LNCaP clone FGC (cell line): ENCODE data around the gene ABCA2.

ENCODE experiments used
- DNase-seq: peaks from one replicate; pipeline ENCODE4 v3.0.0-alpha.2; 2011; ENCODE audit warnings: low read depth
- H3K4me3 ChIP-seq: 2 replicates; pipeline ENCODE4 v1.5.1; 2011; ENCODE audit warnings: mild to moderate bottlenecking, low read depth, low read length, control low read depth
- TF ChIP-seq, protein P1 (sequence below): IDR thresholded peaks from 2 replicates; pipeline ENCODE4 v1.5.1; 2012; ENCODE audit warnings: mild to moderate bottlenecking; ENCODE audit not compliant: control insufficient read depth, insufficient read depth; ENCODE audit errors: extremely low read depth

Gene ABCA2

DNA sequence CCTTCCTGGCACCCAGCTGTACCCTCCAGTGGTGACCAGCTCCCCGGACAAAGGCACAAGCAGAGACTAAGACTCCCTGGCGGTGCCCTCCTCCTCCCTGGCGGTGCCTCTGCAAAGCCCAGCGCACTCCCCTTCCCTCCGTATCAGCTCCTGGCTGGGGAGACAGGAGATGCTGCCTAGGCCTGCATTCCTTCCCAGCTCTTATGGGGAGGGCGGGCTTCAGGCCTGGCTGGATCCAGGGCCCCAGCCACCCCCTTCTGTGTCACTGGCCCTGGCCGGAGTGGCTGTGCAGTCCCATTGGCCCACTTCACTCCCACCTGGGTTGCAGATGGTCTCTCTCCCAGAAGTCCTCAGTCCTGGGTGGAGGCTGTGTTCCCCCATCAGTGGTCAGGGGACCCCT is 69.6 kb downstream of the ABCA2 start:
- DNase-seq = no peak
- no peak overlapping the region for H3K4me3 ChIP-seq
- TF ChIP-seq, protein P1, sequence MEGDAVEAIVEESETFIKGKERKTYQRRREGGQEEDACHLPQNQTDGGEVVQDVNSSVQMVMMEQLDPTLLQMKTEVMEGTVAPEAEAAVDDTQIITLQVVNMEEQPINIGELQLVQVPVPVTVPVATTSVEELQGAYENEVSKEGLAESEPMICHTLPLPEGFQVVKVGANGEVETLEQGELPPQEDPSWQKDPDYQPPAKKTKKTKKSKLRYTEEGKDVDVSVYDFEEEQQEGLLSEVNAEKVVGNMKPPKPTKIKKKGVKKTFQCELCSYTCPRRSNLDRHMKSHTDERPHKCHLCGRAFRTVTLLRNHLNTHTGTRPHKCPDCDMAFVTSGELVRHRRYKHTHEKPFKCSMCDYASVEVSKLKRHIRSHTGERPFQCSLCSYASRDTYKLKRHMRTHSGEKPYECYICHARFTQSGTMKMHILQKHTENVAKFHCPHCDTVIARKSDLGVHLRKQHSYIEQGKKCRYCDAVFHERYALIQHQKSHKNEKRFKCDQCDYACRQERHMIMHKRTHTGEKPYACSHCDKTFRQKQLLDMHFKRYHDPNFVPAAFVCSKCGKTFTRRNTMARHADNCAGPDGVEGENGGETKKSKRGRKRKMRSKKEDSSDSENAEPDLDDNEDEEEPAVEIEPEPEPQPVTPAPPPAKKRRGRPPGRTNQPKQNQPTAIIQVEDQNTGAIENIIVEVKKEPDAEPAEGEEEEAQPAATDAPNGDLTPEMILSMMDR = no peak

DNA sequence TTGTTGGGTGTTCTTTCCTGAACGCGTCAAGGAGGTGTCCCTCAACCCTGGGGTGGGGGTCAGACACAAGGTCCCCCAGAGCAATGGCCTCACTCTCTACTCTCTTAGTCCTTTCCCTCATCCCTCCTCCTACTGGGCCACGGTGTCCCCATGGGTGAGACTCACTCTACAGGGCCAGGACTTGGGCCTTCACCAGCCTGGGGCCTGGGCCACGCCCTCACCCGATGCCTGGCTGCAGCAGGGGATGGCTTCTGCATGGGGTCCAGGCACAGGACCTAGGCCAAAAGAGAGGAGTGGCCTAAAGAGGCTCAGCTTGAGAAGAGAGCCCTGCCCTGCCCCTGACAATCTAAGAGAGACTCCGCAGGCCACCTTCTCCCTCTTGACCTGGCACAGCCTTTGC is 70.1 kb downstream of the ABCA2 start:
- no peak for DNase-seq

DNA sequence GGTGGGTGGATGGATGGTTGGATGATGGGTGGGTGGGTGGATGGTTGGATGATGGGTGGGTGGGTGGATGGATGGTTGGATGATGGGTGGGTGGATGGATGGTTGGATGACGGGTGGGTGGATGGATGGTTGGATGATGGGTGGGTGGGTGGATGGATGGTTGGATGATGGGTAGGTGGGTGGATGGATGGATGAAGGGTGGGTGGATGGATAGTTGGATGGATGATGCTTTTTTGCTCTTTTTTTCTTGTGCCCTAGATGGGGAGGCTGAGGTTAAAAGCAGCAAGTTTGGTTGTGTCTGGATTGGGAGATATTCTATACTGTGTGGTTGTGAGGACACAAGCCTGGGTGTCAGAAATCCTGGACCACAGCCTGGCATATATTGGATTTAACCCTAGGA is 70.6 kb downstream of the ABCA2 start:
- H3K4me3 ChIP-seq = no peak overlapping the region
- TF ChIP-seq, protein P1 = no peak
- DNase-seq = no peak

More for the DNA sequence above, 70.1 kb downstream of the ABCA2 start:
- H3K4me3 ChIP-seq = no peak overlapping the region
- TF ChIP-seq, protein P1 = no peak
